Hepatocyte (in vitro differentiated cells): Measurements from ENCODE around the gene RBM4B. TPM values are rescaled to one million over a fixed set of nuclear protein-coding genes. Genes with fewer than 3 reads are reported as not detected.

Experiments
- DNase-seq: peaks from one replicate; pipeline ENCODE4 v3.0.0-alpha.2; 2016; ENCODE audit warnings: low spot score
- H2AFZ ChIP-seq: fragments of 200-600 bp; sonication (generic); 2 replicates; pipeline ENCODE4 v1.6.0; 2016; ENCODE audit warnings: antibody characterized with exemption, mild to moderate bottlenecking
- H3K27ac ChIP-seq: fragments of 200-600 bp; sonication (generic); 2 replicates; pipeline ENCODE4 v1.5.1; 2016; ENCODE audit warnings: mild to moderate bottlenecking
- H3K27me3 ChIP-seq: fragments of 200-600 bp; sonication (generic); 2 replicates; pipeline ENCODE4 v1.6.1; 2016
- H3K36me3 ChIP-seq: fragments of 200-600 bp; sonication (generic); replicated peaks from 2 replicates; pipeline ENCODE4 v1.5.1; 2016; ENCODE audit warnings: low read depth; ENCODE audit not compliant: insufficient read depth
- H3K4me1 ChIP-seq: fragments of 200-600 bp; sonication (generic); 2 replicates; pipeline ENCODE4 v1.5.1; 2016; ENCODE audit warnings: mild to moderate bottlenecking, moderate library complexity; ENCODE audit not compliant: insufficient read depth
- H3K4me2 ChIP-seq: fragments of 200-600 bp; sonication (generic); 2 replicates; pipeline ENCODE4 v1.6.0; 2016
- H3K4me3 ChIP-seq: fragments of 200-600 bp; sonication (generic); 2 replicates; pipeline ENCODE4 v1.5.1; 2016; ENCODE audit warnings: mild to moderate bottlenecking
- H3K79me2 ChIP-seq: fragments of 200-600 bp; sonication (generic); 2 replicates; pipeline ENCODE4 v1.6.0; 2017; ENCODE audit warnings: mild to moderate bottlenecking
- H3K9me2 ChIP-seq: fragments of 200-600 bp; sonication (generic); replicated peaks from 2 replicates; pipeline ENCODE4 v1.6.0; 2017; ENCODE audit warnings: mild to moderate bottlenecking; ENCODE audit not compliant: insufficient read depth
- H3K9me3 ChIP-seq: fragments of 200-600 bp; sonication (generic); 2 replicates; pipeline ENCODE4 v1.5.1; 2016; ENCODE audit warnings: low read depth, mild to moderate bottlenecking
- H4K20me1 ChIP-seq: fragments of 200-600 bp; sonication (generic); 2 replicates; pipeline ENCODE4 v1.6.0; 2016; ENCODE audit warnings: mild to moderate bottlenecking; ENCODE audit not compliant: insufficient read depth, poor library complexity, severe bottlenecking
- EZH2 ChIP-seq: fragments of 200-600 bp; sonication (generic); IDR thresholded peaks from 2 replicates; pipeline ENCODE4 v1.6.1; 2016; ENCODE audit warnings: antibody characterized with exemption, mild to moderate bottlenecking, borderline replicate concordance
- EZH2phosphoT487 ChIP-seq: fragments of 200-600 bp; sonication (generic); IDR thresholded peaks from one replicate; pipeline ENCODE4 v1.6.1; 2018; ENCODE audit warnings: antibody characterized with exemption, mild to moderate bottlenecking, low read depth, moderate library complexity; ENCODE audit not compliant: unreplicated experiment, severe bottlenecking
- WGBS: methylation state at CpG from one replicate; pipeline ENCODE4 v1.1.6; 2016; ENCODE audit warnings: low lambda C conversion rate; ENCODE audit errors: missing lambda C conversion rate; 5-methylcytosine and 5-hydroxymethylcytosine counted together
- polyA plus RNA-seq: library from polyadenylated mRNA; unstranded; fragments of >200 nt; fragmentation: Nextera tagmentation; extraction: Ambion mirVana; gene quantifications from 2 replicates; pipeline ENCODE4 v1.2.1, GENCODE V29; 2016
- total RNA-seq: library from RNA; depleted of rRNA; stranded (reverse); fragments of >200 nt; gene quantifications from 2 replicates; pipeline ENCODE4 v1.2.3, GENCODE V29; 2014
- TF ChIP-seq, protein P1 (sequence below): fragments of 200-600 bp; sonication (generic); IDR thresholded peaks from 2 replicates; pipeline ENCODE4 v1.5.1; 2016; ENCODE audit warnings: antibody characterized with exemption, mild to moderate bottlenecking; ENCODE audit not compliant: poor library complexity

The RBM4B gene
- total and polyA plus RNA-seq, 2 experiments from 2014 or later: 25.7 to 33.4 TPM

DNA sequence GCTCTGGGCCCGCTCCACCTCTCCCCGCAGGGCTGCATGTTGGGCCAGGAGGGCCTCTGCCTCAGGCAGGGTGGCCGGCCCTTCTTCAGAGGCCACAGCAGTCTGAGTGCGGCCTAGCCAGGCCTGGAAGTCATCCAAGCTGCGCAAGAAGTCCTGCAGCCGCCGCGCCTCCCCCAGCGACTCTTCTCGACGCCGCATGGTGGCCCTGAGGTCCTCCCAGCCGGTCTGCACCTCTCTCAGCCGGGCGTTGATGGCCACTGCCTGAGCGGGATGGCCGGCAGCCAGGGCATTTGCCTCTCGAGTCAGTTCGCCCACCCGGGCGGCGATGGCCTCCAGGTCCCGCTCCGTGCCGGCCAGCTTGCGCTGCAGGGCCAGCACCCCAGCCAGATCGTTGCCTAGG, 23.1 kb upstream of the RBM4B start:
- no peak overlapping the region for H3K4me3 ChIP-seq

GRCh38 chr11:66700337-66700736, 22.6 kb upstream of the RBM4B start:
- Histone ChIP-seq H3K9me3 (no peaks in the 10 kb centered on the region), H3K4me1 (no peaks in the 10 kb centered on the region), H3K27me3 (no peaks in the 10 kb centered on the region), H3K36me3 (no peaks in the 10 kb centered on the region), H3K9me2 (no peaks in the 10 kb centered on the region), H3K4me2 (no peak overlapping the region), H4K20me1 (no peaks in the 10 kb centered on the region), H3K4me3 (no peak overlapping the region), H3K79me2 (no peaks in the 10 kb centered on the region), H2AFZ (no peak overlapping the region), H3K27ac (no peak overlapping the region)
- no peak for DNase-seq
- TF ChIP-seq, protein P1, sequence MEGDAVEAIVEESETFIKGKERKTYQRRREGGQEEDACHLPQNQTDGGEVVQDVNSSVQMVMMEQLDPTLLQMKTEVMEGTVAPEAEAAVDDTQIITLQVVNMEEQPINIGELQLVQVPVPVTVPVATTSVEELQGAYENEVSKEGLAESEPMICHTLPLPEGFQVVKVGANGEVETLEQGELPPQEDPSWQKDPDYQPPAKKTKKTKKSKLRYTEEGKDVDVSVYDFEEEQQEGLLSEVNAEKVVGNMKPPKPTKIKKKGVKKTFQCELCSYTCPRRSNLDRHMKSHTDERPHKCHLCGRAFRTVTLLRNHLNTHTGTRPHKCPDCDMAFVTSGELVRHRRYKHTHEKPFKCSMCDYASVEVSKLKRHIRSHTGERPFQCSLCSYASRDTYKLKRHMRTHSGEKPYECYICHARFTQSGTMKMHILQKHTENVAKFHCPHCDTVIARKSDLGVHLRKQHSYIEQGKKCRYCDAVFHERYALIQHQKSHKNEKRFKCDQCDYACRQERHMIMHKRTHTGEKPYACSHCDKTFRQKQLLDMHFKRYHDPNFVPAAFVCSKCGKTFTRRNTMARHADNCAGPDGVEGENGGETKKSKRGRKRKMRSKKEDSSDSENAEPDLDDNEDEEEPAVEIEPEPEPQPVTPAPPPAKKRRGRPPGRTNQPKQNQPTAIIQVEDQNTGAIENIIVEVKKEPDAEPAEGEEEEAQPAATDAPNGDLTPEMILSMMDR: no peak
- no peak for TF ChIP-seq EZH2
- WGBS: 93% methylated on average over 15 of the region's 15 CpGs

More for the DNA sequence above, 23.1 kb upstream of the RBM4B start:
- Histone ChIP-seq H3K79me2 (no peaks in the 10 kb centered on the region), H2AFZ (no peak overlapping the region), H3K27me3 (no peaks in the 10 kb centered on the region), H3K9me3 (no peaks in the 10 kb centered on the region), H3K27ac (no peak overlapping the region), H4K20me1 (no peaks in the 10 kb centered on the region), H3K36me3 (no peaks in the 10 kb centered on the region), H3K4me2 (no peak overlapping the region), H3K9me2 (no peaks in the 10 kb centered on the region), H3K4me1 (no peaks in the 10 kb centered on the region)
- no peak for DNase-seq
- TF ChIP-seq EZH2phosphoT487: no peak
- TF ChIP-seq, protein P1: no peak
- TF ChIP-seq EZH2: no peak
- WGBS: 100% methylated on average over 17 of the region's 27 CpGs

- TF ChIP-seq EZH2phosphoT487: no peak
- TF ChIP-seq, protein P1: no peak
- no peak for TF ChIP-seq EZH2
- H3K36me3 ChIP-seq: no peaks in the 10 kb centered on the region
- no peaks in the 10 kb centered on the region for H3K27me3 ChIP-seq
- no peak overlapping the region for H3K4me2 ChIP-seq
- no peaks in the 10 kb centered on the region for H3K4me1 ChIP-seq
- H3K79me2 ChIP-seq: no peaks in the 10 kb centered on the region
- no peak for DNase-seq
- no peak overlapping the region for H2AFZ ChIP-seq
- no peak overlapping the region for H3K4me3 ChIP-seq
- H3K9me2 ChIP-seq: no peaks in the 10 kb centered on the region
- 95% methylated on average over 9 of the region's 9 CpGs for WGBS
- H3K27ac ChIP-seq: no peak overlapping the region
- no peaks in the 10 kb centered on the region for H4K20me1 ChIP-seq
- no peaks in the 10 kb centered on the region for H3K9me3 ChIP-seq
These were observed 20.8 kb upstream of the RBM4B start for GRCh38 chr11:66698491-66698890.

GRCh38 chr11:66697988-66698387, 20.3 kb upstream of the RBM4B start:
- Histone ChIP-seq H3K27ac (no peak overlapping the region), H3K4me3 (no peak overlapping the region), H3K9me3 (no peaks in the 10 kb centered on the region), H4K20me1 (no peaks in the 10 kb centered on the region), H3K36me3 (no peaks in the 10 kb centered on the region), H3K4me2 (no peak overlapping the region), H3K4me1 (no peaks in the 10 kb centered on the region), H2AFZ (no peak overlapping the region), H3K79me2 (no peaks in the 10 kb centered on the region), H3K9me2 (no peaks in the 10 kb centered on the region), H3K27me3 (no peaks in the 10 kb centered on the region)
- DNase-seq: no peak
- TF ChIP-seq EZH2: no peak
- TF ChIP-seq EZH2phosphoT487: no peak
- TF ChIP-seq, protein P1: no peak
- 98% methylated on average over 6 of the region's 6 CpGs for WGBS
